H4 (cell line): ENCODE measurements around the gene LRRN3. TPM values are rescaled to one million over a fixed set of nuclear protein-coding genes. Genes with fewer than 3 reads are reported as not detected.

Experiments
- DNase-seq: peaks from one replicate; pipeline ENCODE4 v3.0.0-alpha.2; 2015; ENCODE audit warnings: low spot score
- total RNA-seq: library from RNA; depleted of rRNA; stranded (reverse); fragments of >200 nt; shearing (Covaris generic); gene quantifications from 2 replicates; pipeline ENCODE4 v1.2.3, GENCODE V29; 2014

The LRRN3 gene
- total RNA-seq, 1 experiment from 2014 or later = 0.02 TPM

GRCh38 chr7:111077001-111077400, 13.9 kb upstream of the LRRN3 start:
- DNase-seq = no peak

- no peak for DNase-seq
Observed at GRCh38 chr7:111080495-111081105, 10.3 kb upstream of the LRRN3 start.

- no peak for DNase-seq
Observed at GRCh38 chr7:111081546-111082267, 9.2 kb upstream of the LRRN3 start.

GRCh38 chr7:111082351-111082750, 8.6 kb upstream of the LRRN3 start:
- no peak for DNase-seq

GRCh38 chr7:111083413-111083812, 7.5 kb upstream of the LRRN3 start:
- peak; percentile 13 for DNase-seq

- DNase-seq = no peak
Observed at GRCh38 chr7:111085356-111085755, 5.6 kb upstream of the LRRN3 start.

- DNase-seq = no peak
Observed at GRCh38 chr7:111086532-111086931, 4.4 kb upstream of the LRRN3 start.

GRCh38 chr7:111088328-111088727, 2.6 kb upstream of the LRRN3 start:
- no peak for DNase-seq

GRCh38 chr7:111089822-111090426, 1.0 kb upstream of the LRRN3 start:
- DNase-seq = peak; percentile 48

GRCh38 chr7:111091593-111092358, 849 bp downstream of the LRRN3 start:
- no peak for DNase-seq

GRCh38 chr7:111092406-111093236, 1.7 kb downstream of the LRRN3 start:
- no peak for DNase-seq

GRCh38 chr7:111093496-111093895, 2.6 kb downstream of the LRRN3 start:
- DNase-seq = no peak

- no peak for DNase-seq
Observed at GRCh38 chr7:111094419-111094818, 3.5 kb downstream of the LRRN3 start.

- no peak for DNase-seq
Observed at GRCh38 chr7:111096997-111097396, 6.1 kb downstream of the LRRN3 start.

- DNase-seq = peak; percentile 59
Observed at GRCh38 chr7:111098011-111098925, 7.3 kb downstream of the LRRN3 start.

- DNase-seq = no peak
Observed at GRCh38 chr7:111098926-111099250, 8.0 kb downstream of the LRRN3 start.

GRCh38 chr7:111101856-111102646, 11.1 kb downstream of the LRRN3 start:
- no peak for DNase-seq

- no peak for DNase-seq
Observed at GRCh38 chr7:111103136-111103535, 12.2 kb downstream of the LRRN3 start.

GRCh38 chr7:111103678-111104274, 12.8 kb downstream of the LRRN3 start:
- no peak for DNase-seq
